HG03442 (cell line): ENCODE data around the gene DNAJC27.
"Not testable (repeated sequence)": the region's sequence is repeated elsewhere in the genome, so short reads cannot be mapped to it uniquely, and the experiment has no call there.

Experiments used
- ATAC-seq: cut with Tn5 transposase; IDR thresholded peaks from one replicate; pipeline ENCODE4 v1.9.1; 2021; ENCODE audit warnings: mild to moderate bottlenecking, moderate library complexity; ENCODE audit not compliant: unreplicated experiment

The DNAJC27 gene

GRCh38 chr2:24971536-24972314 lies at the start of gene DNAJC27:
TSS of gene DNAJC27 (minus strand) at chr2:24971955. CDS start at chr2:24971904, 51 bp downstream.
- ATAC-seq = peak; percentile 91

GRCh38 chr2:25018681-25019080 lies 46.9 kb upstream of the DNAJC27 start:
- no peak for ATAC-seq

GRCh38 chr2:25014631-25015030 lies 42.9 kb upstream of the DNAJC27 start:
- no peak for ATAC-seq

- ATAC-seq = not testable (repeated sequence)
Observed at GRCh38 chr2:25011342-25011741, 39.6 kb upstream of the DNAJC27 start.

- no peak for ATAC-seq
Observed at GRCh38 chr2:25009954-25010353, 38.2 kb upstream of the DNAJC27 start.

- ATAC-seq = no peak
Observed at GRCh38 chr2:25002066-25002465, 30.3 kb upstream of the DNAJC27 start.

- ATAC-seq = no peak
Observed at GRCh38 chr2:25001325-25001637, 29.5 kb upstream of the DNAJC27 start.

- no peak for ATAC-seq
Observed at GRCh38 chr2:25000503-25001324, 29.0 kb upstream of the DNAJC27 start.

GRCh38 chr2:25000036-25000435 lies 28.3 kb upstream of the DNAJC27 start:
- no peak for ATAC-seq

GRCh38 chr2:24999097-24999496 lies 27.3 kb upstream of the DNAJC27 start:
- ATAC-seq = not testable (repeated sequence)

GRCh38 chr2:24994146-24994724 lies 22.5 kb upstream of the DNAJC27 start:
- no peak for ATAC-seq

- no peak for ATAC-seq
Observed at GRCh38 chr2:24993406-24994145, 21.8 kb upstream of the DNAJC27 start.

GRCh38 chr2:24986372-24986771 lies 14.6 kb upstream of the DNAJC27 start:
- ATAC-seq = no peak

GRCh38 chr2:24985511-24985910 lies 13.8 kb upstream of the DNAJC27 start:
- no peak for ATAC-seq

- no peak for ATAC-seq
Observed at GRCh38 chr2:24984912-24985311, 13.2 kb upstream of the DNAJC27 start.

- no peak for ATAC-seq
Observed at GRCh38 chr2:24981411-24982136, 9.8 kb upstream of the DNAJC27 start.

GRCh38 chr2:24978661-24979060 lies 6.9 kb upstream of the DNAJC27 start:
- ATAC-seq = no peak

- no peak for ATAC-seq
Observed at GRCh38 chr2:24977631-24978030, 5.9 kb upstream of the DNAJC27 start.

GRCh38 chr2:24973812-24974211 lies 2.1 kb upstream of the DNAJC27 start:
- ATAC-seq = no peak

- no peak for ATAC-seq
Observed at GRCh38 chr2:24972315-24972961, 683 bp upstream of the DNAJC27 start.
